ENCODE measurements around the gene CRY2. TPM values are rescaled to one million over a fixed set of nuclear protein-coding genes. Genes with fewer than 3 reads are reported as not detected.

The CRY2 gene
- polyA plus RNA-seq, 1 of the 3 experiments (the other 2 are of a cell fraction) = 6.7 TPM

- Histone ChIP-seq H3K27ac (ENCODE audit: low read depth in 2 of 2, low read length in 1 of 2) (no peak overlapping the region), H3K4me2 (no peak overlapping the region), H2AFZ (ENCODE audit: low read depth) (no peak overlapping the region), H3K4me1 (ENCODE audit: control insufficient read depth in 1 of 2, insufficient read depth in 2 of 2, low read depth in 1 of 2, low read length in 1 of 2) (peaks cover 30 to 40% of the 10 kb centered on the region in 2 experiments), H3K36me3 (replicated peaks in 1 of 2; ENCODE audit: control insufficient read depth in 1 of 2, insufficient read depth in 2 of 2, low read length in 1 of 2) (peaks cover 22 to 35% of the 10 kb centered on the region in 2 experiments), H4K20me1 (ENCODE audit: insufficient read depth) (peaks cover 9% of the 10 kb centered on the region), H3K9me3 (no peaks in the 10 kb centered on the region), H3F3A (replicated peaks; ENCODE audit: insufficient read depth) (peaks cover 35% of the 10 kb centered on the region), H3K9me2 (no peaks in the 10 kb centered on the region), H3K9ac (no peak overlapping the region), H3K79me2 (ENCODE audit: insufficient read depth) (no peaks in the 10 kb centered on the region), H3K27me3 (ENCODE audit: insufficient read depth) (no peaks in the 10 kb centered on the region), H3K4me3 (ENCODE audit: low read depth in 2 of 2, low read length in 1 of 2) (no peak overlapping the region)
- CTCF ChIA-PET = interaction anchor here (0.6 to 1.7 kb wide), 6 partner anchors 31 to 185 kb away, joined by 3 to 6 read pairs (median 4); no protein-coding TSS in a partner anchor
- POLR2A ChIA-PET = no interaction called here
- 75% methylated on average over 6 of the region's 6 CpGs for WGBS (ENCODE audit: low lambda C conversion rate)
- no peak for DNase-seq
- TF ChIP-seq MEF2A (IDR thresholded peaks at IDR 0.05; ENCODE audit: borderline replicate concordance, low read depth) (no peak), MAX (IDR thresholded peaks at IDR 0.05; ENCODE audit: low read depth) (no peak), SIN3A (IDR thresholded peaks at IDR 0.05; ENCODE audit: borderline replicate concordance, low read depth, low read length) (no peak), REST (IDR thresholded peaks at IDR 0.05; ENCODE audit: low read depth, low read length) (no peak), POLR2AphosphoS5 (IDR thresholded peaks at IDR 0.05; ENCODE audit: low read depth, low read length) (no peak), GABPA (IDR thresholded peaks at IDR 0.05; ENCODE audit: low read depth) (no peak)
Measured at GRCh38 chr11:45876401-45876800, 29.1 kb downstream of the CRY2 start.

DNA sequence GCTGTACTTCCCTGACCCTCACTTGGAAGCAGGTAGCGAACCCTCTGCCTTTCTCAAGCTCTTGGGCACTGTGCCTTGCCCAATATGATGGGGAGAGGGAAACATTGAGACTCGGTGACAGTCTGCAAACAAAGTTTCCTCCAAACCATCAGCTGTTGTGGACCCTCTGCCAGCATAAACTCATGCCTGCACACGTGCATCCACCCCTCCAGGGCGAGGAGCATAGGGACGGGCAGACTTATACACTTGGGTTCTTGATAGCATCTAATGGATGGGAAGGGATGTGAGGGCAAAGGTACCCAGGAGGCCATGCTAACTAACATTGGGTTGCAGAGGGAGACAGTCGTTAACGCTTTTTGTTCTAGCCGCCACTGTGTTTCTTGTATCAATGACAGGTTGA lies 29.9 kb downstream of the CRY2 start:
- TF ChIP-seq RFX5 (IDR thresholded peaks at IDR 0.05; ENCODE audit: low read length) = no peak
- no peak for TF ChIP-seq FOXJ3 (CRISPR knock-in tag; IDR thresholded peaks at IDR 0.05)
- TF ChIP-seq YY1 (IDR thresholded peaks at IDR 0.05; ENCODE audit: low read depth) = no peak
- TF ChIP-seq, protein P1, sequence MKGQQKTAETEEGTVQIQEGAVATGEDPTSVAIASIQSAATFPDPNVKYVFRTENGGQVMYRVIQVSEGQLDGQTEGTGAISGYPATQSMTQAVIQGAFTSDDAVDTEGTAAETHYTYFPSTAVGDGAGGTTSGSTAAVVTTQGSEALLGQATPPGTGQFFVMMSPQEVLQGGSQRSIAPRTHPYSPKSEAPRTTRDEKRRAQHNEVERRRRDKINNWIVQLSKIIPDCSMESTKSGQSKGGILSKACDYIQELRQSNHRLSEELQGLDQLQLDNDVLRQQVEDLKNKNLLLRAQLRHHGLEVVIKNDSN (IDR thresholded peaks at IDR 0.05; ENCODE audit: borderline replicate concordance, low read depth) = no peak
- TF ChIP-seq EZH2phosphoT487 (IDR thresholded peaks at IDR 0.05; ENCODE audit: borderline replicate concordance, low read depth) = no peak
- TF ChIP-seq FOSL2 (IDR thresholded peaks at IDR 0.05; ENCODE audit: borderline replicate concordance, low read depth) = no peak
- TF ChIP-seq IRF3 (IDR thresholded peaks at IDR 0.05; ENCODE audit: low read depth, low read length) = no peak
- no peak for TF ChIP-seq GABPA (IDR thresholded peaks at IDR 0.05; ENCODE audit: low read depth)
- no peak for TF ChIP-seq POLR2AphosphoS5 (IDR thresholded peaks at IDR 0.05; ENCODE audit: low read depth, low read length)
- TF ChIP-seq ELF1 (IDR thresholded peaks at IDR 0.05) = no peak
- DNase-seq = no peak
- peaks cover 14% of the 10 kb centered on the region for H4K20me1 ChIP-seq (ENCODE audit: insufficient read depth)
- H3K27ac ChIP-seq (ENCODE audit: low read depth in 2 of 2, low read length in 1 of 2) = no peak overlapping the region
- POLR2A ChIA-PET = no interaction called here
- WGBS (ENCODE audit: low lambda C conversion rate) = 94% methylated on average over 8 of the region's 8 CpGs
- H3K9ac ChIP-seq = no peak overlapping the region
- no peak overlapping the region for H3K4me3 ChIP-seq (ENCODE audit: low read depth in 2 of 2, low read length in 1 of 2)
- H3K27me3 ChIP-seq (ENCODE audit: insufficient read depth) = no peaks in the 10 kb centered on the region
- CTCF ChIA-PET = interaction anchor here (0.8 to 1.4 kb wide), 3 partner anchors 16 to 105 kb away, joined by 3 read pairs; no protein-coding TSS in a partner anchor
- peaks cover 37 to 38% of the 10 kb centered on the region in 2 experiments for H3K4me1 ChIP-seq (ENCODE audit: control insufficient read depth in 1 of 2, insufficient read depth in 2 of 2, low read depth in 1 of 2, low read length in 1 of 2)
- H3F3A ChIP-seq (replicated peaks; ENCODE audit: insufficient read depth) = peaks cover 27% of the 10 kb centered on the region
- peaks cover 16 to 36% of the 10 kb centered on the region in 2 experiments for H3K36me3 ChIP-seq (replicated peaks in 1 of 2; ENCODE audit: control insufficient read depth in 1 of 2, insufficient read depth in 2 of 2, low read length in 1 of 2)
- H3K79me2 ChIP-seq (ENCODE audit: insufficient read depth) = no peaks in the 10 kb centered on the region
- no peak overlapping the region for H2AFZ ChIP-seq (ENCODE audit: low read depth)
- no peaks in the 10 kb centered on the region for H3K9me3 ChIP-seq
- H3K4me2 ChIP-seq = no peak overlapping the region
- no peaks in the 10 kb centered on the region for H3K9me2 ChIP-seq
